Measurements from ENCODE around the gene MEGF8. TPM values are rescaled to one million over a fixed set of nuclear protein-coding genes. Genes with fewer than 3 reads are reported as not detected.

MEGF8 gene
- total and polyA plus RNA-seq, 4 donors, result 6.0 to 21.7 (median 11.1) TPM

DNA sequence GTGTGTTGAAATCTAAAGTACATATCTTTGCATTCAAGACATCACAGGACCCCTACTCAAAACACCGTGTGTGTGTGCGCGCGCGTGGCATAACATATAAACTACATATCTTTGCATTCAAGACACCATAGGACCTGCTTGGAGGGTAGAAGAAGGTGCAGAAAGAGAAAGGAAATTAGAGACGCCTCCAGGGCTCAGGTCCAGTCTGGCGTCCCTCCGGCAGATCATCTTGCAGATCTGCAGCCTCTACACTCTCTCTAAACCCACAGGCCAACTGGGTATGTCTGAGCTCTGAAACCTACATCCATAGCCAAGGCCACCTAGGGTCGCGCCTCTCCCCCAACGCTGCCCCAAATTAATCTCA, 22.4 kb upstream of the MEGF8 start:
- DNase-seq (no peak), ATAC-seq (ENCODE audit: insufficient read depth, low FRiP score) (no peak)
- Histone ChIP-seq H3K27ac (ENCODE audit: low read depth in 1 of 2, low read length in 1 of 2) (no peak overlapping the region), H3K9me3 (ENCODE audit: control insufficient read depth in 4 of 4, insufficient read depth in 3 of 4, low read length in 3 of 4) (no peaks in the 10 kb centered on the region), H3K4me3 (no peak overlapping the region), H3K36me3 (ENCODE audit: control insufficient read depth in 4 of 4, insufficient read depth in 4 of 4, low read length in 4 of 4) (peaks cover 0 to 4% (median 0%) of the 10 kb centered on the region in 4 donors), H3K9ac (ENCODE audit: insufficient read depth in 1 of 2, low read length in 2 of 2) (no peak overlapping the region), H3K27me3 (ENCODE audit: control insufficient read depth in 3 of 3, insufficient read depth in 3 of 3, low read length in 2 of 3) (no peaks in the 10 kb centered on the region), H3K4me1 (ENCODE audit: control insufficient read depth in 5 of 5, insufficient read depth in 5 of 5, low read length in 5 of 5) (peaks cover 0 to 17% (median 4%) of the 10 kb centered on the region in 5 donors)
- TF ChIP-seq, protein P1, sequence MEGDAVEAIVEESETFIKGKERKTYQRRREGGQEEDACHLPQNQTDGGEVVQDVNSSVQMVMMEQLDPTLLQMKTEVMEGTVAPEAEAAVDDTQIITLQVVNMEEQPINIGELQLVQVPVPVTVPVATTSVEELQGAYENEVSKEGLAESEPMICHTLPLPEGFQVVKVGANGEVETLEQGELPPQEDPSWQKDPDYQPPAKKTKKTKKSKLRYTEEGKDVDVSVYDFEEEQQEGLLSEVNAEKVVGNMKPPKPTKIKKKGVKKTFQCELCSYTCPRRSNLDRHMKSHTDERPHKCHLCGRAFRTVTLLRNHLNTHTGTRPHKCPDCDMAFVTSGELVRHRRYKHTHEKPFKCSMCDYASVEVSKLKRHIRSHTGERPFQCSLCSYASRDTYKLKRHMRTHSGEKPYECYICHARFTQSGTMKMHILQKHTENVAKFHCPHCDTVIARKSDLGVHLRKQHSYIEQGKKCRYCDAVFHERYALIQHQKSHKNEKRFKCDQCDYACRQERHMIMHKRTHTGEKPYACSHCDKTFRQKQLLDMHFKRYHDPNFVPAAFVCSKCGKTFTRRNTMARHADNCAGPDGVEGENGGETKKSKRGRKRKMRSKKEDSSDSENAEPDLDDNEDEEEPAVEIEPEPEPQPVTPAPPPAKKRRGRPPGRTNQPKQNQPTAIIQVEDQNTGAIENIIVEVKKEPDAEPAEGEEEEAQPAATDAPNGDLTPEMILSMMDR (IDR thresholded peaks at IDR 0.05; ENCODE audit: control extremely low read depth, extremely low read depth), result no peak
- WGBS, 2 donors, result 62 to 81% methylated on average over 11 of the region's 11 CpGs

DNA sequence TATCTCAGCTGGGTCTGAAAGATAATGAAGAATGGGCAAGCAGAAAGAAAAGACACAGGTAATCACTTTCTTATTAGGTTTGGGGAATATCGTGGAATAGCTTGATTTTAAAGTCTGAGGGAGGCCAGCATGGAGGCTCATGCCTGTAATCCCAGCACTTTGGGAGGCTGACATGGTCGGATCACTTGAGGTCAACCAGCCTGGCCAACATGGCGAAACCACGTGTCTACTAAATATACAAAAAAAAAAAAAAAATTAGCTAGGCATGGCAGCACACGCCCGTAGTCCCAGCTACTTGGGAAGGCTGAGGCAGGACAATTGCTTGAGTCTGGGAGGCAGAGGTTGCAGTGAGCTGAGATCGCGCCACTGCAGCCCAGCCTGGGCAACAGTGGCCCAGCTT, 21.6 kb upstream of the MEGF8 start:
- ATAC-seq (ENCODE audit: insufficient read depth, low FRiP score), result no peak
- peaks cover 0 to 4% (median 0%) of the 10 kb centered on the region in 4 donors for H3K36me3 ChIP-seq (ENCODE audit: control insufficient read depth in 4 of 4, insufficient read depth in 4 of 4, low read length in 4 of 4)

DNA sequence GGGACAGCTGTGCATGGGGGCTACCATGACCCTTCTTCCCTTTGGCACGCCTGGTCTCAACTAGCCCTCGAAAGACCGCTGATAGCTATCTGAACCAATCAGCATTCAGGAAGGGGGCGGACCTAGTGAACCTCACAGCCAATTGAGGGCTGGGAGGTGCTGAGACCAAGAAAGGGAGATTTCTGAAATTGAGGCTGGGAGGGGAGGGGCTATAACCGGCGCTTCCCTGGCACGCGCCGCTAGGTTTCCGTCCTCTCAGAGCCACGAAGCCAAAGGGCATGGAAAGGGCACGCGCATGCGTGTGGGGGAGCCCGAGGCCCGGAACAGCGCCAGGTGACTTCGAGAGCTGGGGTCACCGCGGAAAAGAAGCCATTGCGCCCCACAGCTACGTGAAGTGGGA, 18.8 kb upstream of the MEGF8 start:
- Histone ChIP-seq H3K9ac (ENCODE audit: insufficient read depth in 1 of 2, low read length in 2 of 2) (no peak overlapping the region), H3K36me3 (ENCODE audit: control insufficient read depth in 4 of 4, insufficient read depth in 4 of 4, low read length in 4 of 4) (no peaks in the 10 kb centered on the region), H3K27me3 (ENCODE audit: control insufficient read depth in 3 of 3, insufficient read depth in 3 of 3, low read length in 2 of 3) (no peaks in the 10 kb centered on the region), H3K9me3 (ENCODE audit: control insufficient read depth in 4 of 4, insufficient read depth in 3 of 4, low read length in 3 of 4) (no peaks in the 10 kb centered on the region), H3K4me3 (no peak overlapping the region), H3K4me1 (ENCODE audit: control insufficient read depth in 5 of 5, insufficient read depth in 5 of 5, low read length in 5 of 5) (peaks cover 0 to 12% (median 0%) of the 10 kb centered on the region in 5 donors), H3K27ac (ENCODE audit: low read depth in 1 of 2, low read length in 1 of 2) (no peak overlapping the region)
- TF ChIP-seq, protein P1 (IDR thresholded peaks at IDR 0.05; ENCODE audit: control extremely low read depth, extremely low read depth), result no peak
- ATAC-seq (ENCODE audit: insufficient read depth, low FRiP score), result no peak
- WGBS, 2 donors, result 94 to 96% methylated on average over 22 of the region's 22 CpGs
- no peak for DNase-seq

More for the DNA sequence above, 21.6 kb upstream of the MEGF8 start:
- TF ChIP-seq, protein P1 (IDR thresholded peaks at IDR 0.05; ENCODE audit: control extremely low read depth, extremely low read depth), result no peak
- peaks cover 0 to 17% (median 4%) of the 10 kb centered on the region in 5 donors for H3K4me1 ChIP-seq (ENCODE audit: control insufficient read depth in 5 of 5, insufficient read depth in 5 of 5, low read length in 5 of 5)
- no peak overlapping the region for H3K4me3 ChIP-seq
- DNase-seq, result no peak
- H3K9ac ChIP-seq (ENCODE audit: insufficient read depth in 1 of 2, low read length in 2 of 2), result no peak overlapping the region
- no peaks in the 10 kb centered on the region for H3K9me3 ChIP-seq (ENCODE audit: control insufficient read depth in 4 of 4, insufficient read depth in 3 of 4, low read length in 3 of 4)
- H3K27me3 ChIP-seq (ENCODE audit: control insufficient read depth in 3 of 3, insufficient read depth in 3 of 3, low read length in 2 of 3), result no peaks in the 10 kb centered on the region
- no peak overlapping the region for H3K27ac ChIP-seq (ENCODE audit: low read depth in 1 of 2, low read length in 1 of 2)
- 87 to 94% methylated on average over 8 of the region's 8 CpGs for WGBS, 2 donors

DNA sequence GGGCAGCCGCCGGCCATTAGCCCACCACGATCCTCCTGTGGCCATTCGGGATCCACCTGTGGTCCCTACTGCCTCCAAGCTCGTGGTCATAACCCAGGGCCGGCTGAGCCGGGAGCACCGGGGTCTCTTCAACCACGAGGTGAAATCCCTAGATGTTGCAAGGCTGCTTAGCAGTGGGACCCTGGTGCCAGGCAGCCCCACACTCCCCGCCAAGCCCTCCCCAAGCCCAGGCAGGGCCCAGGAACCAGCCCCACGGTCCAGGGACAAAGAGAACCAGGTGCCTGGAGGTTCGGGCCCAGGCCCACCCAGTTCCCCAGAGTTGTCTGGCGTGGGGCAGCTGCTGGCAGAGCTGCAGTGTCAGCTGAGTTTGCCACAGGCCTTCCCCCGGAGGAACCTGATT, 15.7 kb upstream of the MEGF8 start:
- DNase-seq (no peak), ATAC-seq (ENCODE audit: insufficient read depth, low FRiP score) (no peak)
- Histone ChIP-seq H3K36me3 (ENCODE audit: control insufficient read depth in 4 of 4, insufficient read depth in 4 of 4, low read length in 4 of 4) (no peaks in the 10 kb centered on the region), H3K27me3 (ENCODE audit: control insufficient read depth in 3 of 3, insufficient read depth in 3 of 3, low read length in 2 of 3) (peaks cover 0 to 9% (median 7%) of the 10 kb centered on the region in 3 donors), H3K9me3 (ENCODE audit: control insufficient read depth in 4 of 4, insufficient read depth in 3 of 4, low read length in 3 of 4) (no peaks in the 10 kb centered on the region), H3K9ac (ENCODE audit: insufficient read depth in 1 of 2, low read length in 2 of 2) (no peak overlapping the region), H3K4me1 (ENCODE audit: control insufficient read depth in 5 of 5, insufficient read depth in 5 of 5, low read length in 5 of 5) (peaks cover 0 to 4% (median 0%) of the 10 kb centered on the region in 5 donors), H3K27ac (ENCODE audit: low read depth in 1 of 2, low read length in 1 of 2) (no peak overlapping the region), H3K4me3 (no peak overlapping the region)
- TF ChIP-seq, protein P1 (IDR thresholded peaks at IDR 0.05; ENCODE audit: control extremely low read depth, extremely low read depth), result no peak
- 88 to 91% methylated on average over 14 of the region's 14 CpGs for WGBS, 2 donors

All from lung (tissue), 12 donors.